ENCODE results near the gene BOLL. TPM values are rescaled to one million over a fixed set of nuclear protein-coding genes. Genes with fewer than 3 reads are reported as not detected.

BOLL gene
- polyA plus RNA-seq, 4 donors = 0.18 TPM; not detected in 3

DNA sequence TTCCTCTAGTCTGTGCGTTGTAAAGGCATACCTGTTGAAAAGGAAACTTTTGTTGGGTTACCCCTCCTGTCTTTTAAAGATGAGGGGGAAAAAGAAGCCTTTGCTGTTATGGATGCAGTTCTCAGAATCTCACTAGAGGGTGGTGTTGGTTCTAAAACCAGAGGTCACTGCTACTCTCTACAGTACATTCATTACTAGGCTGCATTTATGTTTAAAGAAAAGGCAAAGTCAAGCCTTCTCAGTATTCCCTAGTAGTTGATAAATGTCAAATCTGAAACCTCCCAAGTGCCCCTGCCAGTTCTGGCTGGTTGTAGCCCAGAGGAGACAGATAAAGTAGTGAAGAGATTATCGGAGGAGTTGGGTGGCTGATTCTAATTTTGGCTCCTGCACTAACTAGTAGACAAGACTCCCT is 17.9 kb upstream of the BOLL start:
- FAIRE-seq (no peak), DNase-seq (peak; percentile 43 to 49)
- H3K4me1 ChIP-seq (ENCODE audit: control insufficient read depth in 3 of 3, insufficient read depth in 2 of 3, low read depth in 1 of 3, low read length in 2 of 3) = peaks cover 0 to 8% (median 6%) of the 10 kb centered on the region in 3 donors
- WGBS, 3 donors = 20 to 25% (median 23%) methylated on average over 2 of the region's 2 CpGs
- H3K27me3 ChIP-seq (ENCODE audit: control insufficient read depth in 3 of 3, insufficient read depth in 3 of 3, low read length in 3 of 3) = peaks cover 0 to 40% (median 3%) of the 10 kb centered on the region in 3 donors
- no peaks in the 10 kb centered on the region for H3K36me3 ChIP-seq (ENCODE audit: control insufficient read depth in 3 of 3, insufficient read depth in 2 of 3, low read depth in 1 of 3, low read length in 3 of 3)
- no peaks in the 10 kb centered on the region for H3K9me3 ChIP-seq (ENCODE audit: control insufficient read depth in 2 of 2, insufficient read depth in 1 of 2, low read depth in 1 of 2, low read length in 1 of 2)
- no peak overlapping the region for H3K4me3 ChIP-seq (ENCODE audit: low read depth in 1 of 3, low read length in 3 of 3)
- no peak overlapping the region for H3K27ac ChIP-seq (ENCODE audit: low read depth in 1 of 3, low read length in 2 of 3)

DNA sequence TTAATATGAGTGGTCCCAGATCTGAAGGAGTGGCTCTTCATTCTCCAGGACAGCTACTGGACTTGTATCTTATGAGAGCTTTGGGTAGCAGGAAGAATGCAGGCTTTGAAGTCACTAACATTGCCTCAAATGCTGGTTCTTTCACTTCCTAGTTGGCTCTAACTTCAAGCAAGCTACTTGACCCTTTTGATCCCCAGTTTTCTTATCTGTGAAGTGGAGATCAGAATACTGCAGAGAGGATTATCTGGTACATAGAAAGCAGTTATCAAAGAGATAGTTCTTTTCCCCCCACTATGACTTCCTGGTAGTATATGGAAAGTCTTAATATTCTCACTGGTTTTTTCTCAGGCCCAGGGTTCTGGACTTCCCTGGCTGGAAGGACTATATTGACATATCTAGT is 15.9 kb upstream of the BOLL start:
- FAIRE-seq (no peak), DNase-seq (no peak)
- no peaks in the 10 kb centered on the region for H3K36me3 ChIP-seq (ENCODE audit: control insufficient read depth in 3 of 3, insufficient read depth in 2 of 3, low read depth in 1 of 3, low read length in 3 of 3)
- no peak overlapping the region for H3K27ac ChIP-seq (ENCODE audit: low read depth in 1 of 3, low read length in 2 of 3)
- no peak overlapping the region for H3K4me3 ChIP-seq (ENCODE audit: low read depth in 1 of 3, low read length in 3 of 3)
- peaks cover 0 to 35% (median 3%) of the 10 kb centered on the region in 3 donors for H3K27me3 ChIP-seq (ENCODE audit: control insufficient read depth in 3 of 3, insufficient read depth in 3 of 3, low read length in 3 of 3)
- peaks cover 0 to 8% (median 6%) of the 10 kb centered on the region in 3 donors for H3K4me1 ChIP-seq (ENCODE audit: control insufficient read depth in 3 of 3, insufficient read depth in 2 of 3, low read depth in 1 of 3, low read length in 2 of 3)
- H3K9me3 ChIP-seq (ENCODE audit: control insufficient read depth in 2 of 2, insufficient read depth in 1 of 2, low read depth in 1 of 2, low read length in 1 of 2) = no peaks in the 10 kb centered on the region

DNA sequence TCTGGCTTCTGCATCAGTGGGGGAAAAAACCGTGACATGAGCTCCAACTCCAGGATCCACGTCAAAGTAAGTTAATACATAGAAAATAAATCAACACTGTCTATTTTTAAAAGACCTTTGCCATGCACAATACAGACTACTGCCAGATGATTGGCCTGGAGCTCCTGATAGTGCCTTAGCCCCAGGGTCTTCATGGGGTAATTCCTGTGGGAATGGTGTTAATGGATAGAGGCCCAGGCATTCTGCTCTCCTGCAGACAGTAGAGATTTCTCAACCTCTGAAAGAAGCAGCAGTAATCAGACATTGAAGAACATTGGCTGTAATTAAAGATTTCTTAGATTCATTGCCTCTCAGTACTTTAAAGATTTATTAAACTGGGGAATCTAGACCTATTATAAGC is 15.0 kb upstream of the BOLL start:
- no peak for DNase-seq
- no peak for FAIRE-seq
- Histone ChIP-seq H3K4me1 (ENCODE audit: control insufficient read depth in 3 of 3, insufficient read depth in 2 of 3, low read depth in 1 of 3, low read length in 2 of 3) (peaks cover 0 to 8% (median 6%) of the 10 kb centered on the region in 3 donors), H3K4me3 (ENCODE audit: low read depth in 1 of 3, low read length in 3 of 3) (no peak overlapping the region), H3K36me3 (ENCODE audit: control insufficient read depth in 3 of 3, insufficient read depth in 2 of 3, low read depth in 1 of 3, low read length in 3 of 3) (no peaks in the 10 kb centered on the region), H3K9me3 (ENCODE audit: control insufficient read depth in 2 of 2, insufficient read depth in 1 of 2, low read depth in 1 of 2, low read length in 1 of 2) (no peaks in the 10 kb centered on the region), H3K27me3 (ENCODE audit: control insufficient read depth in 3 of 3, insufficient read depth in 3 of 3, low read length in 3 of 3) (peaks cover 0 to 25% (median 3%) of the 10 kb centered on the region in 3 donors), H3K27ac (ENCODE audit: low read depth in 1 of 3, low read length in 2 of 3) (no peak overlapping the region)
- whole genome bisulfite sequencing, 3 donors = 68 to 85% (median 72%) methylated on average over 2 of the region's 2 CpGs

DNA sequence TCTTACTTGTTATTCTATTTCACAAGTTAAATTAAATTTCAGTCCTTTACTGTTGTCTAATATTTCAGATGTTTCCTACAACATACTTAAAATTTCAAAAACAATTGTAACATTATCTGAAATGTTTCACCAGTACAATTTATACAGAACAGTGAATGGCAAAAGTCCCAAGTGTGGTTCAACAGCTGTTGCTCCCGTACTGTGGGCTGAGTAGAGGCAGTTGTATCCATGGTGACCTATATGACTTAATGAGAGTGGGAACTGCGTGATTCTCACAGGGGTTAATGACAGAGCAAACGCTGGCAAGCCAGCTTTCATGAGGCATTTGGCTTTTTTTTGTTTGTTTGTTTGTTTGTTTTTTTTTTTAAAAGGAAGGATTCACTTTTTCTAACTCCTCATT is 13.9 kb upstream of the BOLL start:
- WGBS, 3 donors = 51 to 62% (median 57%) methylated on average over 3 of the region's 3 CpGs
- no peak for FAIRE-seq

DNA sequence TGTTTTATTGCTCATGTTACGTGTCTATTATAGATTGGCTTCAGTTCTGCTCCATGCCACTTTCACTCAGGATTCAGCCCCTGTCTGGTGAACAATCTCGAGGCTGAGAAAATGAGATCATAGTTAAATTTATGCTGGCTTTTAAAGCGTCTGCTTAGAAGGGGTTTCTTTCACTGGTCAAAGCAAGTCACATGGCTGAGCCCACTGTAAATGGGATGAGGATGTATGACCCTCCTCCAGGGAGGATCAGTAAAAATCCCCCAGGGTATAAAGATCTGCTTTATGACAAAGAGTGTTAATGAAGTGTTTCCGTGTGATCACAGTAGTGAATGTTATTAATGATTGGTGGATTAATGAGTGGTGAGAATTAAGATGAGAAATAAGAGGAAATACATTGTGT is 13.1 kb upstream of the BOLL start:
- DNase-seq = no peak
- no peak overlapping the region for H3K27ac ChIP-seq (ENCODE audit: low read depth in 1 of 3, low read length in 2 of 3)
- FAIRE-seq = no peak
- no peak overlapping the region for H3K4me3 ChIP-seq (ENCODE audit: low read depth in 1 of 3, low read length in 3 of 3)
- no peaks in the 10 kb centered on the region for H3K36me3 ChIP-seq (ENCODE audit: control insufficient read depth in 3 of 3, insufficient read depth in 2 of 3, low read depth in 1 of 3, low read length in 3 of 3)
- H3K4me1 ChIP-seq (ENCODE audit: control insufficient read depth in 3 of 3, insufficient read depth in 2 of 3, low read depth in 1 of 3, low read length in 2 of 3) = no peaks in the 10 kb centered on the region
- H3K9me3 ChIP-seq (ENCODE audit: control insufficient read depth in 2 of 2, insufficient read depth in 1 of 2, low read depth in 1 of 2, low read length in 1 of 2) = no peaks in the 10 kb centered on the region
- 49 to 53% (median 50%) methylated on average over 4 of the region's 4 CpGs for WGBS, 3 donors
- peaks cover 0 to 16% (median 5%) of the 10 kb centered on the region in 3 donors for H3K27me3 ChIP-seq (ENCODE audit: control insufficient read depth in 3 of 3, insufficient read depth in 3 of 3, low read length in 3 of 3)

More for the DNA sequence above, 13.9 kb upstream of the BOLL start:
- no peaks in the 10 kb centered on the region for H3K36me3 ChIP-seq (ENCODE audit: control insufficient read depth in 3 of 3, insufficient read depth in 2 of 3, low read depth in 1 of 3, low read length in 3 of 3)
- H3K27me3 ChIP-seq (ENCODE audit: control insufficient read depth in 3 of 3, insufficient read depth in 3 of 3, low read length in 3 of 3) = peaks cover 0 to 23% (median 5%) of the 10 kb centered on the region in 3 donors
- no peak overlapping the region for H3K4me3 ChIP-seq (ENCODE audit: low read depth in 1 of 3, low read length in 3 of 3)
- DNase-seq = no peak
- no peaks in the 10 kb centered on the region for H3K9me3 ChIP-seq (ENCODE audit: control insufficient read depth in 2 of 2, insufficient read depth in 1 of 2, low read depth in 1 of 2, low read length in 1 of 2)
- no peak overlapping the region for H3K27ac ChIP-seq (ENCODE audit: low read depth in 1 of 3, low read length in 2 of 3)
- peaks cover 0 to 6% (median 5%) of the 10 kb centered on the region in 3 donors for H3K4me1 ChIP-seq (ENCODE audit: control insufficient read depth in 3 of 3, insufficient read depth in 2 of 3, low read depth in 1 of 3, low read length in 2 of 3)

DNA sequence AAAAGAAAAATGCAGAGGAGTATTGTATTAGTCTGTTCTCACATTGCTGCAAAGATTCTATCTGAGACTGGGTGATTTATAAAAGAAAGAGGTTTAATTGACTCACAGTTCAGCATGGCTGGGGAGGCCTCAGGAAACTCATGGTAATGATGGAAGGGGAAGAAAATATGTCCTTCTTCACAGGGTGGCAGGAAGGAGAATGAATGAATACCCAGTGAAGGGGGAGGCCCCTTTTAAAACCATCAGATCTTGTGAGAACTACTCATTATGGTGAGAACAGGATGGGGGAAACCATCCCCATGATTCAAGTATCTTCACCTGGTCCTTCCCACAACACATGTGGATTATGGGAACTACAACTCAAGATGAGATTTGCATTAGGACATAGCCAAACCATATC is 10.2 kb upstream of the BOLL start:
- no peak overlapping the region for H3K4me3 ChIP-seq (ENCODE audit: low read depth in 1 of 3, low read length in 3 of 3)
- peaks cover 0 to 12% (median 3%) of the 10 kb centered on the region in 3 donors for H3K27me3 ChIP-seq (ENCODE audit: control insufficient read depth in 3 of 3, insufficient read depth in 3 of 3, low read length in 3 of 3)
- FAIRE-seq = no peak
- H3K4me1 ChIP-seq (ENCODE audit: control insufficient read depth in 3 of 3, insufficient read depth in 2 of 3, low read depth in 1 of 3, low read length in 2 of 3) = no peaks in the 10 kb centered on the region
- H3K9me3 ChIP-seq (ENCODE audit: control insufficient read depth in 2 of 2, insufficient read depth in 1 of 2, low read depth in 1 of 2, low read length in 1 of 2) = no peaks in the 10 kb centered on the region
- no peaks in the 10 kb centered on the region for H3K36me3 ChIP-seq (ENCODE audit: control insufficient read depth in 3 of 3, insufficient read depth in 2 of 3, low read depth in 1 of 3, low read length in 3 of 3)
- no peak for DNase-seq
- H3K27ac ChIP-seq (ENCODE audit: low read depth in 1 of 3, low read length in 2 of 3) = no peak overlapping the region

DNA sequence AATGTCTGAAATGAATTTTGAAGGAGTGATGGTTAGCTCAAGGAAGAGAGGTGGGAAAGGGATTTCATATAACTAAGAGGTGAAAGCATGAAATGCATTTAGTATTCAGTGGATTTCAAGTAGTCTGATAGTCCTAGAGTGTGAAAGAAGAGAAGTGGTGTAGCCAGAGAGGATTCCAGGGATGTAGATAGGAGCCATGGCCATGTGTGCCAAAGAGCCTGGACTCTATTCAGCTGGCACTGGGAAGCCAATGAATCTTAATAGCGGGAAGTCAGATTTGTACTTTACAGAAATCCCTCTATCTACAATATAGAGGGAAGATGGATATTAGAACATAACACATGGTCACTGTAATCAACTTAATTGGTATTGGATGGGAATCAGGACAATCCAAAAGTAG is 8.3 kb upstream of the BOLL start:
- no peak for FAIRE-seq

DNA sequence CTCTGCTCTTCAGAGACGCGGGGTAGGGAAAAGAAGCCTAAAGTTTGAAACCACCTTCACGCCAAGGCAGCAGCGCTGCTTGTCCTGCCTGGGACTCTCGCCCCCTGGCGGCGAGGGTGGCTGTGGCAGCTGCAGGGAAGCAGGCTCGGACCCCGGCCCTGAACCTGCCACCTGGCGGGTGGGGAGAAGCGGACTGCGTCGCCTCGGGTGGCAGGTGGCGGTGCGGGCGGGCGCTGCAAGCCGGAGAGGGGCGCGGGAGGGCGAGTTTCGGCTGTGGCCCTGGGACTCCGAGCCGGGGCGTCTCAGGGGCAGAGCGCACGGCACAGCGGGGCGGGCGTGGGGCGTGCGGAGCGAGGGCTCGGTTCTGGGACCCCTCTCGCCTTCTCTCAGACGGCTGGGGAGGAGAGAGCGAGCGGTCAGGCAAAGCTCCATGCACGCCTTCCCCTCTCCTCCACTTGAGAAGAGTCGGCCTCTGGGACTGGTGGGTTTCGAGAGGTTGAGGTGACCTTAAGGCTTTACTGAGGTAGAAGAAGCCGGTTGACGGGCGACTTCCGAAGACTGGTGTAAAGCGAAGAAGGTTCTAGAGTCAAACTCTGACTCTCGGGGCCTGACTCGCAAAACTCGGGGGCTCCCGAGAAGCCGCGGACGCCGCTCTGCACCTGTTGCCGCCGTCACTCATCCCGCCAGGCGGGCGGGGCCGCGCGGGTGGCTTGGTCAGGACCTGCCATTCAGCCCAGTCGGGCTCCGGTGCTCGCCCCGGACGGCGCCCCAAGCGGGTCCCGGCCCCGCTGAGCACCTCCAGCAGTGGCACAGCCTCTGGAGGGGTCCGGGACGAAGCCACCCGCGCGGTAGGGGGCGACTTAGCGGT is 1.1 kb upstream of the BOLL start:
- FAIRE-seq (no peak), DNase-seq (peak in 1 of 2 donors; percentile 58)
- H3K9me3 ChIP-seq (ENCODE audit: control insufficient read depth in 2 of 2, insufficient read depth in 1 of 2, low read depth in 1 of 2, low read length in 1 of 2) = peaks cover 0 to 15% of the 10 kb centered on the region in 2 donors
- H3K4me3 ChIP-seq (ENCODE audit: low read depth in 1 of 3, low read length in 3 of 3) = peak overlapping the region; percentile 15 to 46 (median 35)
- no peaks in the 10 kb centered on the region for H3K36me3 ChIP-seq (ENCODE audit: control insufficient read depth in 3 of 3, insufficient read depth in 2 of 3, low read depth in 1 of 3, low read length in 3 of 3)
- H3K27ac ChIP-seq (ENCODE audit: low read depth in 1 of 3, low read length in 2 of 3) = no peak overlapping the region
- H3K27me3 ChIP-seq (ENCODE audit: control insufficient read depth in 3 of 3, insufficient read depth in 3 of 3, low read length in 3 of 3) = peaks cover 0 to 27% (median 11%) of the 10 kb centered on the region in 3 donors
- 5 to 13% (median 10%) methylated on average over 69 to 79 of the region's 79 CpGs for WGBS, 3 donors
- H3K4me1 ChIP-seq (ENCODE audit: control insufficient read depth in 3 of 3, insufficient read depth in 2 of 3, low read depth in 1 of 3, low read length in 2 of 3) = no peaks in the 10 kb centered on the region

More for the DNA sequence above, 8.3 kb upstream of the BOLL start:
- Histone ChIP-seq H3K9me3 (ENCODE audit: control insufficient read depth in 2 of 2, insufficient read depth in 1 of 2, low read depth in 1 of 2, low read length in 1 of 2) (no peaks in the 10 kb centered on the region), H3K4me3 (ENCODE audit: low read depth in 1 of 3, low read length in 3 of 3) (no peak overlapping the region), H3K27me3 (ENCODE audit: control insufficient read depth in 3 of 3, insufficient read depth in 3 of 3, low read length in 3 of 3) (peaks cover 0 to 6% (median 5%) of the 10 kb centered on the region in 3 donors), H3K27ac (ENCODE audit: low read depth in 1 of 3, low read length in 2 of 3) (no peak overlapping the region), H3K4me1 (ENCODE audit: control insufficient read depth in 3 of 3, insufficient read depth in 2 of 3, low read depth in 1 of 3, low read length in 2 of 3) (no peaks in the 10 kb centered on the region), H3K36me3 (ENCODE audit: control insufficient read depth in 3 of 3, insufficient read depth in 2 of 3, low read depth in 1 of 3, low read length in 3 of 3) (no peaks in the 10 kb centered on the region)
- 77 to 96% (median 88%) methylated on average over 1 of the region's 1 CpG for whole genome bisulfite sequencing, 3 donors
- no peak for DNase-seq
